ENCODE data around the gene TFCP2L1. TPM values are rescaled to one million over a fixed set of nuclear protein-coding genes. Genes with fewer than 3 reads are reported as not detected.
A peak's percentile ranks its signal among the peaks of the same experiment; 100 is the strongest.

TFCP2L1 gene
- total RNA-seq, 1 experiment from 2014 or later = 0.06 TPM

DNA sequence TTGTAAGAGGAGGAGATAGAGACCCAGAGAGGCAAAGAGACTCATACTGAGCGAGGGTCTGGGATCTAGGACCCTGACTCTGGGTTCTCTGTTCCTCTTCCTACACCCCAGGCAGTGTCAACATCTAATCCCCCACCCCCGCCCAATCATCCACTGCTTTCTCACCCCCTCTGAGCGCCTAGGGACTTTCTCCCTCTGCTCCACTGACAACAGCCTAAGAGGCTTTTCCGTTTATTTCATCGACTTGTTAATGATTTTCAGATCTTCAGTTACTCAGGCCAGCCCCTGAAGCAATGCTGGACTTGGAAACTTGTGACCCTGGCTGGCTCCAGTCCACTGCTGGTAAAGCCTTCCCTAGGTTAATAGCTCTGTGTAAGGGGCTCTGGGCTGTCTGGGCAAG, 65.1 kb downstream of the TFCP2L1 start:
- DNase-seq (ENCODE audit: low spot score) = no peak

DNA sequence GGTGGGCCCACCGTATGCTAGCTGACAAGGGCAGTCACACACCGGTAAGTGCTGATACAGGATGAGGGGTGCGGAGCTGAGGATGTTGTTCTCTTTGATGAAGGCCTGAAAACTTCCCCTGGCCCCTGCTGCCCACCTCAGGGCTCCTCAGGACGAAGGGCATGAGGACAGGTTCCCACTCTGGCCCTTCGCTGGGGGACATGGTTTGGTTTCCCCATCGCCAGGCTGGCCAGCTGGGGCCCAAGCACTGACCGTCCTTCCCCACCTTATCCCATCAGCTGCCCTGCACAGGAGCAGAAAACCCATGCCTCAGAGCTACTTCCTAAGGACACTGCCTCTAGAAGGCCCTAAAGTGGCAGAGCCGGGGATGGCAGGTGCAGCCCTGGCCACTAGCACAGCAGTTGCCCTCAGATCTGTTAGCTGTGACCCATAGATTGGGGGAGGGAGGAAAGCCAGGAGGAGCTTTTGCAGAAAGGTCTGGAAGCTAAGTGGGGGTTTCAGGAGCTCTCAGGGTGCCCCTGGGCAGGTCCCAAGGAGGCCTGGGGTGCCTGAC, 66.5 kb downstream of the TFCP2L1 start:
- DNase-seq (ENCODE audit: low spot score) = no peak

DNA sequence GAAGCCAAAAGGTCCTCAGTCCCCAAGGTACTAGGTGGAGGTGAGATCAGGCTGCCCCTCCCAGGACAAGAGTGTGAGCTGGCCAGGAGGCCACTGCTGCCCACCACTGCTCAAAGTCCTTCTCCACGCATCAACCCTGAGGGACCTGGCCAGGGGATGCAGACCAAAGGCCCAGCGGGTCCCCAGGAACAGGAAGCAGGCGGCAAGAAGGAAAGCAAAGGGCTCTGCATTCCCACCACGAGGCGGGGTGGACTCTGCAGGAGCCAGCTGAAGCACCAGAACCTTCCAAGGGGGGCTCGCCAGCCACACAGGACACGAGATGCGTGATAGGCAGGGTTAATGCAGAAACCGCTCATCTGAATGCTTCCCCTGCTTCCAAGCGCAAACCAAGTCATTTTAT, 67.4 kb downstream of the TFCP2L1 start:
- DNase-seq (ENCODE audit: low spot score) = no peak

DNA sequence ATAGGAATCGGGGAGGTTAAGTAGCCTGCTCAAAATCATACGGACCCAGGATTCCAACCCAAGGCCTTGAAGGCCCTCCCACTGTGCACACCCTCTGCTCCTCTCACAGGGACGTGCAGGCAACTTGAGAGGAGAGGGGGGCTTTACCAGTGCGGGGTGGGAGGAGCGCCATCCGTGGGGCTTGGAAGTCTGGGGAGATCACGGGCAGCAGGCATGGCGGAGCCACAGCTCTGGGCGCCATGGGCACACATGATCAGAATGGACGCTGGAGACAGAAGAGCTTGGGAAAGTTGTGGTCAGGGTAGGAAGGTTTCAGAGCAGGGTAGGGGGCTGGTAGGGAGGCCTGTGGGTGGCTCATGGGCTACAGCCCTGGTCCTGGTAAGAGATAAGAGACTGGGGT, 70.7 kb downstream of the TFCP2L1 start:
- no peak for DNase-seq (ENCODE audit: low spot score)

DNA sequence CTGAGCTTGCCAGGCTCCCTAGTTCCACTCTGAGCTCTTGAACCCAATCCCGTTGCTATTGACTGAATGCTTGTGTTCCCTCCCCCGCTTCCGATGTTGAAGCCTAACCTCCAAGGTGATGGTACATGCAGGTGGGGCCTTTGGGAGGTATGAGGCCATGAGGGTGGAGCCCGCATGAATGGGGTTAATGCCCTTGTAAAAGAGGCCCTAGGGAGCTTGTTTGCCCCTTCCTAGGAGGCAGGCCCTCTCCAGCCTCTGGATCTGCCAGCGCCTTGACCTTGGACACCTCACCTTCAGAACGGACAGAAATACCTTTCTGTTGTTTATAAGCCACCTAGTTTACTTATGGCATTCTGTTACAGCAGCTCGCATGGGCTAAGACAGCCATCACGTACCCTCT, 71.6 kb downstream of the TFCP2L1 start:
- DNase-seq (ENCODE audit: low spot score) = no peak

DNA sequence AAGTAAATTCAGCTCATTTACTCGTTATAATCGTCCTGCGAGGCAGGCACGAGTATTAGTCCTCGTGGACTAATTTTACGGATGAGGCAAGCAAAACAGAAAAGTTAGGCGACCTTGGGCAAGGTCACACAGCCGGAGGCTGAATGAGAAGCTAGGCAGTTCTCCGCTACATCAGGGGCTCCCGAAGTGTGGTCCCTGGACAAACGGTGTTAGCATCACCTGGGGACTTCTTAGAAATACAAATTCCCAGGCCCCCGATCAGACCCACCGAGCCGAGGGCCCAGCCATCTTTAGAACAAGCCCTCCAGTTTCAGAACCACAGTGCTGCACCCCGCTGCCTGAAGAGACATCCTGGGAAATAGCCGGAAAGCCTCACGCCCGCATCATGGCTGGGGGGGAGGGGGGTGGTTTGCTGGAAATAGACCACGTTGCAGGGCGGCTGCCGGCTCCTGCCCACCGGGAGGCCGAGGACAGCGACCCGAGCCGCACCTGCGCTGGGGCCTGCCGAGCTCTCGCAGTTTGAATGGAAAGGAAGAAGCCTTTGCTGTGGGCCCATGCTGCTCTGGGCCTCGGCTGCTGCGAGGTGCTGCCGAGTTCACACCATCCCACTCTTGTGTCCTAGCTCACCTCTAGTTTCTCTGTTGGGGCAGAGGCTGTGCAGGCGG, 72.2 kb downstream of the TFCP2L1 start:
- DNase-seq (ENCODE audit: low spot score) = no peak

DNA sequence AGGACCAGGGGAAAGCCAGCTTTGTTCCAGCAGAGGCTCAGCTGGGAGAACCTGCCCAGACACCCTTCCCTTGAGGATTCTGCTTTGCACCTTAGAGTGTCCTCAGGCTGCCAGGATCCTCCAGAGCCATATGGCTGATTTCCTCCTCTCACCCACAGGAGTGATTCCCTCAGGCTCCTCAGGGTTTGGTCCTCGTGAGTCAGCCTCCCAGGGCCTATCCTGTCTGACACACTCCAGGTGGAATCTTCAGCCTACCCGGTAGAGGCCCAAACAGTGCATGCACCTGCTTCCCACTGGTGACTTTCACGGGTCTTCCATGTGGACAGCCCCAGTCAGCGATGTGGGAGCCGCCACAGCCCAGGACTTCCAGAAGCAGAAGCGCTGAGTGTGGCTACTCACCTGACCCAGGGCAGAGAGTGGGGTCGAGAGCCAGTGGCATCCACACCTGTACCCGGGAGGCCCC, 73.3 kb downstream of the TFCP2L1 start:
- DNase-seq (ENCODE audit: low spot score) = no peak

DNA sequence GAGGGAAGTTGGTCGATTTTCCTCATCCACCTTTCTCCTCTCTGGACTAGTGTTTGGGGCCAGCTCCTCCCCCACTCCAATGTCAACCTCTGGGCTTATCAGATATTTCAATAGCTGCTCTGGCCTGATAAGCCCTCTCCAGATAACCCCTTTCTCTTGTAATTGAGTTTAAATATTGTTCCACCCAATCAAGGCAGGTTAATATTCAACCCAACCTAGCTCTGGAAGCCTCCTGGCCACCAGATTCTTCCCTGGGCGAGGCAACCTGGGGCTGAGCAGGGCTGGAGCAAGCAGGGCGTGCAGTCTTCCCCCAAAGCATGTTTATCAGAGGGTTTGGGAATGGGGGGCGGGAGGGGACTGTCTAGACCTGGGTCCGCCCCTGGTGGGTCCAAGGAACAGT, 73.8 kb downstream of the TFCP2L1 start:
- DNase-seq (ENCODE audit: low spot score) = no peak

DNA sequence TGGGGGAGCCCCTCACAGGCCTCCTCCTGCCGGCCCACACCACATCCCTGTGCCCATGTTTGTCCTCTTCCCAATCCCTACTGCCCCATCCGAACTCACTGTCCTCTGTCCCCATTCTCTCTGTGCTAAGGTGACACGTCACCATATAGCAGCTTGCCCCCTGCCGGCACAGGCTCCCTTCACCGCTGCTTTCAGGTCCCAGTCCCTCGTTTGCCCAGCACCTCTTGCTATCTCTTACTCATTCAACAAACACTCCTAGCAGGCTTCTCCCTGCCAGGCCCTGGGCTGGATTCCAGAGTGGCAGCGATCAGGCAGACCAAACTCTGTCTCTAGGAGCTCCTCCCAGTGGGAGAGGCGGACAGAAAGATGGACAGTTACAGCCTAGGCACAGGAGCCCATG, 74.3 kb downstream of the TFCP2L1 start:
- no peak for DNase-seq (ENCODE audit: low spot score)

DNA sequence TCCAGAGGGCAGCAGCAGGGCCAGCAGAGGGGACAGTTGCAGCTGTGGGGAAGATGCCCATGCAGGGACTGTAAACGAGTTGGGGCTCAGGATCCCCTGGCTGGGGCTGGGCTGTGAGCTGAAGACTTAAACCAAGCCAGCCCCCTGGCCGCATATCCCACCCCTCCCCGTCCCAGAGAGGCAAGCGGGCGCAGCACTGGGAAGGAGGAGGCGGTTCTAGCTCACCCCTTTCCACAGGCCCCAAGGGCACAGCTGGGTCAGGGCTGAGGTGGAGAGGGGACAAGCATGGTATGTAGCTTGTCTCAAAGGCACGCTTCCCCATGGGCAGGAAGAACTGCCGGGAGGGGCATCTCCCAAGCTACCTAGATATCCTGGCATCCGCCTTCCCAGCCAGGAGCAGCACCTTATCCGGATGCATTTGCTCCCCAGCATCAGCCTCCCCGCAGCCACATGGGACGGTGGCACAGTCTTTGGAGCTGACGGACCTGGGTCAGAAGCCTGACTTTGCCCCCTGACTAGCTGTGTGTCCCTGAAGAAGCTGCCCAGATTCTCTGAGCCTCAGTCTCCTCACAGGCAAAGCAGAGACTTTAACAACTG, 75.9 kb downstream of the TFCP2L1 start:
- DNase-seq (ENCODE audit: low spot score) = no peak

DNA sequence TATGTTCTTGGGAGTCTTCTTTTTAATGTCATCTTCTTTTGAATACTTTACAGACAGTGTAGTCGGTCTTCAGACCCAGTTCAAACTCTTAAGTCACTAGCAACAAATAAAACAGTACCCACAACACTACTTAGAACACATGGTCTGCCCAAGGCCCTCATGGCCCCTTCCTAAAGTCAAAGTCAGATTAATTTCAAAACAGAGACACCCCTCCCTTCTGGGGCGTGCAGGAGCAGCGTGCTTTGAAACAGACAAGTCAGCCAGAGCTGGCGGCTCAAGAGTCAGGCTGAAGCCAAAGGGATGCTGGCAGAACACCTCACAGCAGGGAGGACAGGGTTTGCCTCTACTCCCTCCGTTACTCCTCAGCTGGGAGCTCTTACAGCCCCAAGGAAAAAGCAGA, 77.5 kb downstream of the TFCP2L1 start:
- DNase-seq (ENCODE audit: low spot score) = no peak

DNA sequence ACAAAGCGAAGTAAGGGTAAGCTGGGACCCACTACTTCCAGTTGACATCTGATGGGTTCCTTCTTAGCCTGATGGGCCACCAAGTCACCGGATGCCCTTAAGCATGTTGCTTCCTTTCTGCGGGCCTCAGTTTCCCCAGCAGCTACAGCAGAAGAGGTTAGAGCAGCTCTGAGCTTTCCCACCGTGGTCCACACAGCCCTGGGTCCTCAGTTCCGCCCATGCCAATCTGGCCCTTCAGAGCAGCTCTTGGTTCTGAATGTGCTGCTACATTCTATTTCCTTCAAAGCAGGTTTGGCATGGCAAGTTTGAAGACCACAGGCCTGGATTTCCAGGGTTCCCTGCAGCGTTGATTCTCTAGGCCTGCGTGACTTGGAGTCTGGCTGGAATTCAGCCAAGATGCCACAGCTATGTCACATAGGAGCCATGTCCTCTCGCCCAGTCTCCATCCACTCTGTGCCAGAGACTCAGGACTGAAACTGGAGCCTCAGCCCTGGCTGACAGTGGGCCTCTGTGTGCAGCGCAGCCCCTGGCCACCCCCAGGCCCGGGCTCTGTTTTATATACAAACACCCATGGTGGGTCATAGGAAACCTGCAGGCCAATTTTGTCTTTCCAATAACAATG, 79.6 kb downstream of the TFCP2L1 start:
- DNase-seq (ENCODE audit: low spot score) = peak; percentile 81

DNA sequence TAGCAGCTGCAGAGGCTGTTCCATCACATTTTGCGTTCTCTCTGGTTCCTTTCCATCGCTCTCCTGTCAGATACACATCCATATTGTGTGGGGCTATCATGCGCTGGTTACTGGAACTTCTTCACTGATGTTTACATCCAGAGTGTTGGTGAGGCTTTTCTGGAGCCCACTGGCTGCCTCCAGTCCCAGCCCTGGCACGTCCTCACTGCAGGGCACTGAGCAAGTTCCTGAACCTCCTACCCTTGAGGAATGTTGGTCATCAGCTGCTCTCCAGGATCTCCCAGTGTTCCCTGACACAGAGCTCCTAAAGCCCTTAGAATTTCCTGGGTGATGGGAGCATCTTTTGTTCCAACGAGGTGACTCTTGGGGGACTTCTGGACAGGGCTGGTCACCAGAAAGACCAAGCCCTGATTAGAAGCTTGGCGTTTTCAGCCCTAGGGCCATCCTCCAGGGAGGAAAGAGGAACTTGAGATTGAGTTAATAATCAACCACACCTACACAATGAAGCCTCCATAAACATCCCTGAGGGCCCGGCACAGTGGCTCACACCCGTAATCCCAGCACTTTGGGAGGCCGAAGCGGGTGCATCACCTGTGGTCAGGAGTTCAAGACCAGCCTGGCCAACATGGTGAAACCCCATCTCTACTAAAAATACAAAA, 81.3 kb downstream of the TFCP2L1 start:
- no peak for DNase-seq (ENCODE audit: low spot score)

DNA sequence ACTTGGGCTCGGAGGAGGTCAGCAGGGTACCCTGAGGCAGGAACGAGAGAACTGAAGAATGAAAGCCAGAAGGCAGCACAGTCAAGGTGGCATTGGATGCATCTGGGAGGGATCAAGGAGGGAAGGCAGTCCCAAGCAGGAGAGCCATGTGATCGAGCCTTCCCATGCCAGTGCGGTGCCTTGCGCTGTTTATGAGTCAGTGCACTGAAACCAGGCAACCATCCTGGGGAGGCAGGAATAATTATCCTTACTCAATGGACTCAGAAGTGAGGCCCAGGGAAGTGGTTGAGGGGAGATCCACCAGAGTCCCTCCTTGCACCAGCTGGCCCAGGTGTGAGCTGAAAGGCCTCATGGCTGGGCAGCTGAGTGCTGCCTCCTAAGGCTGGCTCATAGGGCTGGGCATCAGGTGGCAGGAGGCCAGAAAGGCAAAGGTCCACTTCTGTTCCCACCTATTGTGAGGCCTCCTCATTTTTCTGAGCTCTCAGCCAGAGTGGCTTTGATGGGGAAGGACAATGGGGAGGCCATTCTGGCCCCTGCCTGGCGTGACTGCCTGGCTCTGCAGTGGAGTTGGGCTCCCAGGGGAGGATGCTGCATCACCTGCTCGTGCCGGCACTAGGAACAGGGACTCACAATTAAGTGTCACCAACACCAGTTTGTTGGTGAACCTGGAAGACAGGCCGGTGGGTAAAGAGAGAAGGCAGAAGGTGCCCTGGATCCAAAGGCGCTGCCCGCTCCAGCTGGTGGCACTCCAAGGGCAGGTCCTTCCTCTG, 82.3 kb downstream of the TFCP2L1 start:
- DNase-seq (ENCODE audit: low spot score) = peak; percentile 47

DNA sequence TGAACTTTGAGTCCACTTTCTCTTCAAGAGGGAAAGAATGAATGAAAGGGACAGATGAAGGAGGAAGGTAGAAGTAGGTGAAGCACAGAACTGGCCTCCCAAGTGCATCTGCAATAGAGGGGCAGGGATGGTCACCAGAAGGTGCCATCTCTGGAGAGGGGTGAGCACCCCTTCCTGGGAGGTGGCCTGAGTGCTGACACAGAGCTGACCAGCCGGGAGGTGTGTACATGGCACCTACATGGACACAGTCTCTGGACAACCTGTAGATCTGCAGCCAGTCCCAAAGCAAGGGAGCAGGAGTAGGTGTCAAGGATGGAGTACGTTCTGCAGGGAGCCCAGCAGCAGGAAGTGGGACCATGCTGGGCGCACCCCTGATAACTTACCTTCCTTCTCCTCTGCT, 83.2 kb downstream of the TFCP2L1 start:
- DNase-seq (ENCODE audit: low spot score) = no peak

DNA sequence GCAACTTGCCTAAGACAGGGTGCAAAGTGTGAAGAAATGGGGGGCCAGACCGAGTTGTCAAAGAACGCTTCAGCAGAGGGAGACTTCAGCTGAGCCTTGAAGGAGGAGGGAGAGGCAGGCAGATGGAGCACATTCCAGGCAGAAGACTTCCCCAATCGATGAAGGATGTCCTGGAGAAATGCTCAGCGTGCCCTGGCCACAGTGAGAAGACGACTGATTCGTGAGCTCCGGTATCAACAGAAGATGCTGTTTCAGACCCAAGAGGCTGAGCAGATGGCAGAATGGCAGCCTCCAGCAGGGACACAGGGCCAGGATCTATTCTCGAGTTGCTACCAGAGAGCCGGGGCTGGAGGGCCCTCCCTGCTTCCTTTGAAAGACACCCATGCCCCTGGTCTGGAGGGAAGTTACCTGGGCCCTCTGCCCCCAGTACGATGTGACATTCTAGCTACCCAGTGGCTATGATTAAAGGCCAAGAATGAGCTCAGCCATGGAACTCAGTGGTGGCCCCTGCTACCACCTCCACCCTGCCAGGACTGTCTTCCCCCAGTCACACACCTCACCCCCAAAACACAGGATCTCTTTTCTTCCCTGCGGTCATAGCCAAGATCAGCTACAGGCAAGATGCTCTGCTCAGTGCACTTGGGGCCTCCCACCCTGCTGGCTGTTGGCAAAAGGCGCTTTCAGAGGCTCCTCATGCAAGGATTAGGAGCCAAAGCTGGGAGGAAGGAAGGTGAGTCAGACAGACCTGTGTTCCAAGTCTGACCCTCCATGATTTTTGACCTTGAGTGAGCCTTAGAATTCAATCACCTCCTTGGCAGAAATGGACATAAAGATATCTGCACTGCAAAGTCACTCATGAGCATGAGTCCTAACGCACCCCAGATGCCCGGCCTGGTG, 84.3 kb downstream of the TFCP2L1 start:
- no peak for DNase-seq (ENCODE audit: low spot score)

DNA sequence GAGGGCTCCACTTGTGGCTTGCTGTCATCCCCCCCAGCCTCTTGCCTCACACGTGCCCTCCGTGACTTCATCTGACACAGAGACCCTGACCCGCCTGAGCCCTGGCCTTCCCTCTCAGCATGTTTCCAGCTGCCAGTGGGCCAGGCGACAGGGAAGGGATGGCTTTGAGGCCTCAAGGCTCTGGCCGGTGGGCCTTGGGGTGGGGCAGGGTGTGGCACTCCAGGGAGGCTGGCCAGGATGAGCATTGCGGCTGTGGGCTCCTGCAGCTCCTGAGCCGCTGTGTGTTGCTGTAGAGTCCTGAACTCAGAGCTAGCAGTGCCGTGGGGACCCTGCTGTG, 85.0 kb downstream of the TFCP2L1 start:
- DNase-seq (ENCODE audit: low spot score) = no peak

DNA sequence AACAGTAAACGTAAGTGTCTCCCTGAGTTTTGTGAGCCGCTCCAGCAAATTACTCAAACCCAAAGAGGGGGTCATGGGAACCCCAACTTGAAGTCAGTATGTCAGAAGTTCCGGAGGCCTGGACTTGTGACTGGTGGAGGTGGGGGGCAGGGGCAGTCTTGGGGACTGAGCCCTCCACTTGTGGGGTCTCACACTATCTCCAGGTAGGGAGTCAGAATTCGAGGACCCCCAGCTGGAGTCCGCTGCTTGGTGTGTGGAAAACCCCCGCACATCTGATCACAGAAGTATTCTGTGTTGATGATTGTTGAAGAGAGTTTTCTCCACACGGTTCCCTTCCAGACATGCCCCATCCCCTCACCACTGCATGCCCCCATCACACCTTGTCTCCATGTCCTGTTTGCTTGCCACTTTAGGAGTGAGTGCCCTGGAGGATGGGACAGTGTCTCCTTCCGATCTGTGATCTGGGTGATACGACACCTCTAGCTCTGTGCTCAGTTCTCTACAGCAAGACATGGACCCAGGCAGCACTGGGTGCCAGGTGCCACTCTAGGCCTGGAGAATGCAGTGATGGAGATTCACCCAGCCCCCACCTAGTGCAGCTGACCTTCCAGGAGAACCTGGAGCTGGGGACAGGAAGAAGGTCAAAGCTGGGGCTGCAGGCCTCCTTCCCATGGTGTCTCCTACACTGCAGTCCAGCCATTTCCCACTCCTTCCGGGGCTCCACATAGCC, 85.6 kb downstream of the TFCP2L1 start:
- no peak for DNase-seq (ENCODE audit: low spot score)

DNA sequence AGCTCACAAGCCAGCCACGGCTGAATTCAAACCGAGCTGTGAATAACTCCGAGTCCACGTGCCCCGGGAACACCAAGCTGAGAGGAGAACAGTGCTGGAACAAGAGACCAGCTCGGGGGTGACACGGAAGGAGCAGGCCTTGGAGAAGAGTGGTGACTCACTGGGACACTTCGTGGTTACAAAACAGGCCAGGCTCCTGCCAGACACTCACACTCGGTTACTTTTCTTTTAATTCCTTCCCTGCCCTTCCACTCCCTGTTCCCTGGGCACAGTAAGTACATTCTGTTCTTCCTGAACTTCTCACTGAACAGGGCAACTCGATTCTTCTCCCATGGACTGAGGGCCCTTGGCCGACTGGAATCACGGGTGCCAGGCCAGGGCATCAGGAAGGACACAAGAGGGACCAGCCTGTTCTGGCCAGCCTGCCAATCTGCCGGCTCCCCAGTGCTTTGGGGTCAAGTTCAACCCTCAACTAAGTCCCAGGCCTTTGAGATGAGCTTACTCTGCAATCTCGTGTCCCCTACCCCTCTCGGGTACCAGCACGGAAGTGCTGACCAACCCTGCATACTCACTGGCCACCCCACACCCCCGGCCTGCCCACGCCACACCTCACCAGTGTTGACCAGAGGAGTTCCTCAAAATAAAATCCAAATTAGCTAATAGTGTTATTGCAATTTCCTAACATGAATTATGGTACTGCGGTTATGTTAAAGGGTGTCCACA, 87.5 kb downstream of the TFCP2L1 start:
- peak; percentile 66 for DNase-seq (ENCODE audit: low spot score)

DNA sequence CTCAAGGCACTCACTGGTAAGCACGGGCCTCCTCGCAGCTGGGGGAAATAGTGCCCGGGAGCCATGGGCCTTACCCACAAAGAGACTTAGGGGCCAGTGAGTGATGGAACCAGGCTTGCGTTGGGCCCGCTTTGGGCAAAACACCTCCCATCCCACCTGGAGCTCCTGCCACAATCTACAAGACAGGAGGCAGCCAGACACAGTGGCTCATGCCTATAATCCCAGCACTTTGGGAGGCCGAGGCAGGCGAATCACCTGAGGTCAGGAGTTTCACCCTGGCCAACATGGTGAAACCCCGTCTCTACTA, 88.2 kb downstream of the TFCP2L1 start:
- DNase-seq (ENCODE audit: low spot score) = no peak

Data from H4 (cell line).